Femur (tissue), 1 donor: Measurements from ENCODE around the gene TTN.
"Not testable (repeated sequence)": the region's sequence is repeated elsewhere in the genome, so short reads cannot be mapped to it uniquely, and the experiment has no call there.

Source experiments
- DNase-seq: peaks from one replicate; pipeline ENCODE4 v3.0.0-alpha.2; 2017

Gene TTN

GRCh38 chr2:178732913-178733312 is 74.3 kb downstream of the TTN start:
- no peak for DNase-seq

GRCh38 chr2:178731300-178731699 is 75.9 kb downstream of the TTN start:
- DNase-seq, result no peak

- DNase-seq, result no peak
Measured at GRCh38 chr2:178730049-178730448, 77.2 kb downstream of the TTN start.

- no peak for DNase-seq
Measured at GRCh38 chr2:178723786-178724346, 83.4 kb downstream of the TTN start.

GRCh38 chr2:178722296-178722695 is 84.9 kb downstream of the TTN start:
- no peak for DNase-seq

- no peak for DNase-seq
Measured at GRCh38 chr2:178718988-178719387, 88.2 kb downstream of the TTN start.

- DNase-seq, result no peak
Measured at GRCh38 chr2:178718283-178718682, 88.9 kb downstream of the TTN start.

GRCh38 chr2:178716394-178716793 is 90.8 kb downstream of the TTN start:
- no peak for DNase-seq

GRCh38 chr2:178715366-178715765 is 91.9 kb downstream of the TTN start:
- no peak for DNase-seq

- no peak for DNase-seq
Measured at GRCh38 chr2:178707476-178707875, 99.7 kb downstream of the TTN start.

- DNase-seq, result no peak
Measured at GRCh38 chr2:178704876-178705275, 102.3 kb downstream of the TTN start.

- no peak for DNase-seq
Measured at GRCh38 chr2:178702361-178702760, 104.9 kb downstream of the TTN start.

- no peak for DNase-seq
Measured at GRCh38 chr2:178700922-178701342, 106.3 kb downstream of the TTN start.

GRCh38 chr2:178700136-178700535 is 107.1 kb downstream of the TTN start:
- DNase-seq, result no peak

- DNase-seq, result no peak
Measured at GRCh38 chr2:178692845-178693244, 114.4 kb downstream of the TTN start.

GRCh38 chr2:178689808-178690207 is 117.4 kb downstream of the TTN start:
- no peak for DNase-seq

- DNase-seq, result no peak
Measured at GRCh38 chr2:178683877-178684276, 123.3 kb downstream of the TTN start.

- no peak for DNase-seq
Measured at GRCh38 chr2:178681081-178681480, 126.1 kb downstream of the TTN start.

- no peak for DNase-seq
Measured at GRCh38 chr2:178679891-178680290, 127.3 kb downstream of the TTN start.

- no peak for DNase-seq
Measured at GRCh38 chr2:178677599-178677998, 129.6 kb downstream of the TTN start.

GRCh38 chr2:178676046-178676445 is 131.2 kb downstream of the TTN start:
- DNase-seq, result no peak

- no peak for DNase-seq
Measured at GRCh38 chr2:178674122-178674521, 133.1 kb downstream of the TTN start.

GRCh38 chr2:178666458-178666857 is 140.8 kb downstream of the TTN start:
- DNase-seq, result no peak

- not testable (repeated sequence) for DNase-seq
Measured at GRCh38 chr2:178658480-178658879, 148.7 kb downstream of the TTN start.

GRCh38 chr2:178650554-178650953 is 156.7 kb downstream of the TTN start:
- no peak for DNase-seq

- DNase-seq, result no peak
Measured at GRCh38 chr2:178644919-178645318, 162.3 kb downstream of the TTN start.
